ENCODE data around the gene AUNIP. TPM values are rescaled to one million over a fixed set of nuclear protein-coding genes. Genes with fewer than 3 reads are reported as not detected.

Gene AUNIP
- total and polyA plus RNA-seq, 2 of the 8 experiments (the other 6 are each of a cell fraction or from before 2014, with no cell fraction given), result 18.6 to 23.2 TPM

- no peak overlapping the region for H3K9ac ChIP-seq (replicated peaks in 1 of 4; ENCODE audit: extremely low read depth in 1 of 4, low read depth in 3 of 4, low read length in 3 of 4)
- no peak overlapping the region for H3K23ac ChIP-seq (ENCODE audit: insufficient read length)
- no peaks in the 10 kb centered on the region for H3K9me3 ChIP-seq (ENCODE audit: insufficient read depth in 2 of 2, low read depth in 1 of 2, low read length in 1 of 2)
- no peak for DNase-seq (ENCODE audit: low read depth in 1 of 2, low spot score in 2 of 2)
- H4K5ac ChIP-seq (ENCODE audit: insufficient read length, low read depth, low read length), result no peak overlapping the region
- ChIA-PET POLR2A (ENCODE audit: partially characterized antibody) (interaction anchor here (1.1 to 2.0 kb wide), 7 partner anchors 11 to 226 kb away, joined by 3 to 6 read pairs (median 5); no protein-coding TSS in a partner anchor), CTCF (ENCODE audit: partially characterized antibody) (interaction anchor here (0.7 to 8.3 kb wide), 39 partner anchors 12 to 334 kb away, joined by 3 to 83 read pairs (median 5); no protein-coding TSS in a partner anchor)
- H3K36me3 ChIP-seq (ENCODE audit: control insufficient read depth in 2 of 4, insufficient read depth in 4 of 4, low read length in 3 of 4), result 0 out of 8 replicates have a peak, but pooled peaks cover 0 to 4% (median 0%) of the 10 kb centered on the region in 4 experiments
- peak overlapping the region; percentile 13 for H4K91ac ChIP-seq (replicated peaks; ENCODE audit: insufficient read length, low read length)
- no peak overlapping the region; the same call in 1 of the 2 replicates for H3K18ac ChIP-seq (ENCODE audit: extremely low read depth, low read length)
- no peak overlapping the region for H2AFZ ChIP-seq (ENCODE audit: low read length)
- no peak overlapping the region for H3K27ac ChIP-seq (ENCODE audit: low read depth, low read length)
- 0 out of 2 replicates have a peak overlapping the region, but pooled peaks have one; percentile 27 for H2BK12ac ChIP-seq (ENCODE audit: low read depth, low read length)
- WGBS, 2 experiments (ENCODE audit: extremely low coverage in 1 of 2, insufficient coverage in 1 of 2, insufficient read length in 1 of 2, insufficient replicate concordance in 2 of 2, low coverage in 1 of 2, low lambda C conversion rate in 2 of 2, missing lambda C conversion rate in 1 of 2), result 89% methylated on average over 8 of the region's 8 CpGs; no CpG with 5 or more reads in 1 of the 2 experiments
- no peak overlapping the region for H3K56ac ChIP-seq (replicated peaks; ENCODE audit: insufficient read length, low read depth, low read length)
- no peaks in the 10 kb centered on the region for H3K79me1 ChIP-seq (ENCODE audit: low read depth, low read length)
- H4K8ac ChIP-seq (ENCODE audit: extremely low read depth, insufficient read depth, low read length), result no peak overlapping the region
- peaks cover 0 to 2% (median under 1%) of the 10 kb centered on the region in 4 experiments; a peak in 3 of 7 replicates for H3K27me3 ChIP-seq (replicated peaks in 1 of 4; ENCODE audit: control insufficient read depth in 3 of 4, extremely low read depth in 1 of 4, insufficient read depth in 3 of 4, low read length in 3 of 4)
- H4K20me1 ChIP-seq (replicated peaks in 1 of 2; ENCODE audit: control insufficient read depth in 1 of 2, insufficient read depth in 2 of 2, low read length in 2 of 2), result peaks cover 0 to 4% of the 10 kb centered on the region in 2 experiments
- no peak for FAIRE-seq
- H2BK120ac ChIP-seq (replicated peaks; ENCODE audit: low read depth, low read length), result no peak overlapping the region
- peaks cover 4 to 14% (median 11%) of the 10 kb centered on the region in 4 experiments; a peak in 6 of 7 replicates for H3K4me1 ChIP-seq (replicated peaks in 1 of 4; ENCODE audit: control insufficient read depth in 3 of 4, insufficient read depth in 4 of 4, low read length in 3 of 4)
- peaks cover 9% of the 10 kb centered on the region; the same call in 1 of the 2 replicates for H3K23me2 ChIP-seq (ENCODE audit: low read depth, low read length)
- TF ChIP-seq TAF7 (optimal IDR thresholded peaks at IDR 0.05; ENCODE audit: borderline replicate concordance, low read depth, low read length) (no peak), HDAC6 (IDR thresholded peaks at IDR 0.05; ENCODE audit: low read depth, low read length) (no peak), EGR1 (IDR thresholded peaks at IDR 0.05; ENCODE audit: borderline replicate concordance, low read depth, low read length) (no peak), POU5F1 (IDR thresholded peaks at IDR 0.05; ENCODE audit: low read depth, low read length) (no peak), NANOG (IDR thresholded peaks at IDR 0.05; ENCODE audit: insufficient read depth, low read depth, low read length, poor library complexity, severe bottlenecking) (no peak), SP1 (IDR thresholded peaks at IDR 0.05; ENCODE audit: low read depth, low read length) (no peak), JUND (IDR thresholded peaks at IDR 0.05; ENCODE audit: low read length) (no peak)
- H3K4me3 ChIP-seq (ENCODE audit: extremely low read depth in 1 of 4, insufficient read depth in 2 of 4, low read depth in 3 of 4, low read length in 4 of 4), result no peak overlapping the region
- no peaks in the 10 kb centered on the region for H3K79me2 ChIP-seq (ENCODE audit: control insufficient read depth in 1 of 2, insufficient read depth in 2 of 2, low read length in 2 of 2)
- H2BK5ac ChIP-seq (ENCODE audit: low read depth, low read length), result no peak overlapping the region
- no peak overlapping the region for H3K14ac ChIP-seq (ENCODE audit: insufficient read length)
- no peak overlapping the region for H3K4me2 ChIP-seq (ENCODE audit: insufficient read depth in 1 of 2, low read depth in 2 of 2, low read length in 2 of 2)
- H2AK5ac ChIP-seq (ENCODE audit: low read depth, low read length), result no peak overlapping the region
- H2BK20ac ChIP-seq (ENCODE audit: low read length), result no peak overlapping the region
- H3K4ac ChIP-seq (replicated peaks; ENCODE audit: insufficient read length, low read depth, low read length), result no peak overlapping the region
- H2BK15ac ChIP-seq (ENCODE audit: low read length), result peak overlapping the region; percentile 92; the same call in 1 of the 2 replicates
Measured at GRCh38 chr1:25798666-25799351, 60.4 kb downstream of the AUNIP start.

Measured in H1 (cell line).